LHCN-M2 (cell line): Measurements from ENCODE around the gene SLFN5. TPM values are rescaled to one million over a fixed set of nuclear protein-coding genes. Genes with fewer than 3 reads are reported as not detected.
A peak's percentile ranks its signal among the peaks of the same experiment; 100 is the strongest.
"Not testable (repeated sequence)": the region's sequence is repeated elsewhere in the genome, so short reads cannot be mapped to it uniquely, and the experiment has no call there.

ENCODE experiments used
- DNase-seq: peaks from one replicate; pipeline ENCODE4 v3.0.0-alpha.2; 2012; ENCODE audit warnings: low read depth
- total RNA-seq: library from RNA; depleted of rRNA; stranded (reverse); fragments of >200 nt; gene quantifications from 2 replicates; pipeline ENCODE4 v1.2.3, GENCODE V29; 2014

SLFN5 gene
- total RNA-seq, 1 experiment from 2014 or later = 43.5 TPM

DNA sequence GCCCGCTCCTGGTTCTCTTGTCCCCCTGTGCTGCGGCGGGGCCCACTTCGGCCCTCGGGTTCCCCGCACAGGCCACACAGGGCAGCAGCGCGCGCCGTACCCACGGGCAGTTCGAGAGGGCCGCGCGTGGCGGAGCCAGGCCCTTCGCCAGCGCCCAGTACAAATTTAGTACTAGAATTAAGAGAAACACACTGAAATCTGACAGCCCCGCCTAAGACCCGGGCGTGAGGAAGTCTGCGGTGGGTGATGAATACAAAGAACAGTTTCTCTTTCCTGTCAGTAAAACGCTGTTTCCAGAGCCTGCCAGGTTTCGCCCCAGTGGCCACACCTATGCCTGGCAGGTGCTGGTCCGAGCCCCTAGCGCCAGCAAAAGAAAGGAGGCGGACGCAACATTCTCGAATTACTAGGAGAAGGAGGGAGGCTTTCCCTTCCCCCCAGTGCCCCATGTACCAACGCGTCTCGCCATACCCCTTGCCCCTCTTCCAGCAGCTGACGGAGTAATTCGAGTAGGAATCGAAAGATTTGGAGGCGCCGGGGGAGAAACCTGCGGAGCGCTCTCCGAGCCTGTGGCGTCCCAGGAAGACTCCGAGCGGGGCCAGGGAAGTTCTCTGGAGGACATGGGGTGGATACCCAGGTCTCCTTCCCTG, 591 bp upstream of the SLFN5 start:
- peak; percentile 50 for DNase-seq

DNA sequence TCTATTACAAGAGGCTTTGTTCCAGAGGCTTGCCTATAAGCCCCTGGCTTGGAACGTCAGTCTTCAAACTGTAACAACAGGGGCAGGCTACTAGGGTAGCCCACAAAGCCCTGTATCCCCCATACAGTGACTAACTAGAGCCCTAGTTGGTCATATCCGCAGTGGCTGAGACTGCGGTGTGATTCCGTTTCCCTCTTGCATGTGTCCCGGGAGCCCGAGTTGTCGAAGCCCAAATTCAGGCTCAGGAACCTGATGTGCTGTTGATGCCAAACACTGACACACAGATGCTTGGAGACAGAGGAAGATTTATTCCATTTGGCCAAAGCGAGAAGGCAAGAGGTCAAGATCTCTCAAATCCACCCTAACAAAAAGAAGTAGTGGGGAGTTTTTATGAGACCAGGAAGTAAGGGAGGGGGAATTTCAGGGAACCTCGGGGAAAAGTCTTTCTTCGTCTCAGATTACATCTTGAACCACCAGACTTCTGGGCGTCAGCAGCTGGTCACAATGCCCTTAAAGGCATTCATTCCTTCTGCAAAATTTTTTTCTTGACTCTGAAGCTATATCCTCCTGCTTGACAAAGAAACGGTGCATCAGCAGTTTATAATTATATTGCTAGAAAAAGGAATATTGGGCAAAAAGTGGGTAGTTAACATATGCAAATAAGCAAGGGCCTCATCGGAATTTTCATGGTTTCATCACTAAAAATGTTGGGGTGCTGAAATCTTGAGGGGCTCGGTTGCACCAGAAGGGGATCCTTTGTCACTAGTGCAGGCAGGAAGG, 879 bp downstream of the SLFN5 start:
- DNase-seq = peak; percentile 78

DNA sequence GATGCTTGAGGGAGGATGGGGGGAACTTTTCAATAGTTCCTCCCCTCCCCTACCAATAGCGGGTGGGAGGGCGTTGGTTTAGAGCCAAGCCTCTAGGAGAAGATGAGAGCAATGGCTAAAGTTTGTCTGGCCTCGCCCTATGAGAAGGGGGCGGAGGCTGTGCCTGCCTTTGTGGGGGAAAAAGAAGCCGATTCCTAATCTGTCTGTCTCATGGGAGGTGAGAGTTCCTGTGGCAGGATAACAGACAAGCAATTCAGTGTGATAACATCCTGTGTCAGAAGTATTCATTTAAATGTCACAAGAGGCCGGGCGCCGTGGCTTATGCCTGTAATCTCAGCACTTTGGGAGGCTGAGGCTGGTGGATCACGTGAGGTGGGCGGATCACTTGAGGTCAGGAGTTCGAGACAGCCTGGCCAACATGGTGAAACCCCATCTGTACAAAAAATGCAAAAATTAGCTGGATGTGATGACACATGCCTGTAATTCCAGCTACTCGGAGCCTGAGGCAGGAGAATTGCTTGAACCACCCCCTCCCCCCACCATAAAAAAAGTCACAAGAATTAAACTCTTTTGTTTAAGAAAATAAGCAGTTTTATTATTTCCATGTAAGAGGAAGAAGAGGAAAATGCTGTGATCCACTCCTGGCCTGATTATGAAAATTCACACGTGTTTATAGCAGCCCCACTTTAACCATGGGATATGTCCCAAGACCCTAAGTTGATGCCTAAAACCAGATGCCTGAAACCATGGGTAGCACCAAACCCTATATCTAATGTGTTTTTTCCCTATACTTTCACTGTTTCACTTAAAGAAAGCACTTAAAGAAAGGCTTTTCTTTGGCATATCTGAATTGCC, 1.7 kb downstream of the SLFN5 start:
- peak; percentile 94 for DNase-seq

DNA sequence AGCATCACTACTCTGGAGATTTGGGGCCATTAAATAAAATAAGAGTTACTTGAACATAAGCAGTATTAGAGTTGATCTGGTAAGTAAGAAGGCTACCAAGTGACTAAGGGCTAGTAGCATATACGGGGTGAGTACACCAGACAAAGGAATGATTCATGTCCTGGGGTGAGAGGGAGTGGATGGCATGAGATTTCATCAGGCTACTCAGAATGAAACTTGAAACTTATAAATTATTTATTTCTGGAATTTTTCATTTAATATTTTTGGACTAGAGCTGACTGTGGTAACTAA, 2.3 kb downstream of the SLFN5 start:
- peak; percentile 94 for DNase-seq

DNA sequence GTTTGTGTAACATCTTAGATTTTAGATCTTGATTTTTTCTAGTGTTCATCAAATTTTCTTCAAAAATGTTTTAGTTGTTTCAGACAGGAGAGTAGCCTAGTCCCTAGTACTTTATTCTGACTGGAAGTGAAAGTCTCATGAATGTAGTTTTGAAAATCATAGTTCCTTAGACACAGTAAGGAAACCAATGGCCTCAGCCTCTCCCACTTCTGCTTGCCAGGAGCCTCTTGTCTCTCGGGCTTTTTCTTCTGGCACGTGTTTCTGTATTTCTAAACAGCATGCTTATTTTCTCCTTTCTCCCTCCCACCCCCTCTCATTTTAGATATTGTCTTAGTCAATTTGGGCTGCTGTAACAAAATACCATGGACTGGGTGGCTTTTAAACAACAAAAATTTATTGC, 9.8 kb downstream of the SLFN5 start:
- no peak for DNase-seq

DNA sequence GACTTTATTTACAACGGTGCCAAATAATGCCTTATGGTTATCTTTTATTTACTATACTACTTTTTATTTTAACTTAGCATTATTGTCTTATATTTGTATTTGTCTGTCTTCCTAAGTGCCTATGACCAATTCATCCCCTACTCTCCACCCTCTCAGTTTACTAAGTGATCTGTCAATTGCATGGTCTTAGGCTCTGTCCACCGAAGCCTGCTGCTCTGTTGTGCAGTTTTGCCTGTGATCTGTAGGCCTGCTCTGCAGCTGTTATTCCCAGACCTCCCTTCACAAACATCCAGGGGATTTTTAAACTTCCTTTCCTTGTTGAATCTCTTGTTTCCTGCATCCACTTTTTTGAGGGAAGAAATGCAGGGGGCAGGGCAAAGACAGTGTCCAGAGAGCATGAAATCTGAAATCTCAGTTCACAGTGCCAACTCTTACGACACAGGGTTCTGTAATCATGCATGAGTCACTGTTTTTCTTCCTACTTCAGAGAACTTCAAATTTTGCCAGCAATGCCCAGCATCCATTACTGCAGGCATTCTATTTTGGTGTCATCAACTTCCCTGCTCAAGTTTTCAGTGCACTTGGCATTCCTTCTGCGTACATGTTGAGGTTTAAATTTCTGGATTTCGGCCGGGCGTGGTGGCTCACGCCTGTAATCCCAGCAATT, 11.4 kb downstream of the SLFN5 start:
- DNase-seq = peak; percentile 98

DNA sequence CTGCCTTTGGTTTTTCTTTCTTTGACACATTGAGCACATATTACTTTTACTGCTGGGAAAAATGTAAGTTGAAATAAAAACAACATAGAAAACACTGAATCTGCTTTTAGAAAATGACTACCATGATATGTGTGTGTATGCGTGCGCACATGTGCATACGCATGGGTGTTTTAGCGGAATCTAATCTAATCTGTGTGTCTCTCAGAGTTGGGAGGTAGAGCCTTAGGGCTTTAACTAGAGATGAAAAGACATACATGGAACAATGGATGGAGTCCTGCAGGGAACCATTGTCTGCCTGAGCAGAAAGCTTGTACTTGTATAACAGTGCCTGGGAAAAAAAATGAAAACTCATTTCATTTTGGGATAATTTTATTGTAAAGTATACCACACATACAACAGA, 12.4 kb downstream of the SLFN5 start:
- no peak for DNase-seq

DNA sequence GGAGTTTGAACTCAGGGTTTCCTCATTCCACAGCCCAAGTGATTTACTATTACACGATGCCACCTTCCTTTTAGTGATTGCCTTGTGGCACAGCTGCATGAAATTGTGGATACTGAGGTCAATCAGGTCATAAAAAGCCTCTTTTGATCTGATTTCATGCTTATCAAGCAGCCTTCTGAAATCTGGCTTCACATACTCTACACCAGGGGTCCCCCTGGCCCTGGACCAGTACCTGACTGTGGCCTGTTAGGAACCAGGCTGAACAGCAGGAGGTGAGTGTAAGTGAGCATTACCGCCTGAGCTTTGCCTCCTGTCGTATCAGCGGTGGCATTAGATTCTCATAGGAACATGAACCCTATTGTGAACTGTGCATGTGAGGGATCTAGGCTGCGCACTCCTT, 13.8 kb downstream of the SLFN5 start:
- DNase-seq = no peak

DNA sequence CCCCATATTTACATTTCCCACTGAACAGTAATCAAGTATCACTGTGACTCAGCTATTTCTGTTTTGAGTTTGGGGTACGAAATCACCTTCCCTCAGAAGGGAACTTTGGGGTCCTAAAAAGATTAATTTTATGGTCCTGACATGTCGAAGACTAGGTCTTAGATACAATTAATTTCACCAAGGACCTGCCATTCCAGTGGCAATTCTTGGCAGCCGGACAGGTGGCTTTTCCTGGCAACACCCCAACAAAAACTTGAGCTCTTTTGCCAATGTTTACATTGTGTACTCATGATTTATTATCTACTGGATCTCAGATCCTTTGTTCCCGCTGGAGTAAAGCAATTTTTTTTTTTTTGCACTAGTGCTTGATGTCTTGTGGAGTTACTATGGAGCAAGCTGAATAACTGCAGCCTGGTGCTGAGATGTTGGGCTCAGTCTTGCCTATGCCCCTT, 14.4 kb downstream of the SLFN5 start:
- peak; percentile 70 for DNase-seq

DNA sequence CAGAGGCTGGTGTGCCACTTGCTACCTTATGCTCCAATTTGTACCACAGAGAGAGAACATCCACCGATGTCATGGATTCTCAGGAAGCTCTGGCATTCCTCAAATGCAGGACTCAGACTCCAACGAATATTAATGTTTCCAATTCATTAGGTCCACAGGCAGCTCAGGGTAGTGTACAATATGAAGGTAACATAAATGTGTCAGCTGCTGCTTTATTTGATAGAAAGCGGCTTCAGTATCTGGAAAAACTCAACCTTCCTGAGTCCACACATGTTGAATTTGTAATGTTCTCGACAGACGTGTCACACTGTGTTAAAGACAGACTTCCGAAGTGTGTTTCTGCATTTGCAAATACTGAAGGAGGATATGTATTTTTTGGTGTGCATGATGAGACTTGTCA, 16.1 kb downstream of the SLFN5 start:
- DNase-seq = no peak

DNA sequence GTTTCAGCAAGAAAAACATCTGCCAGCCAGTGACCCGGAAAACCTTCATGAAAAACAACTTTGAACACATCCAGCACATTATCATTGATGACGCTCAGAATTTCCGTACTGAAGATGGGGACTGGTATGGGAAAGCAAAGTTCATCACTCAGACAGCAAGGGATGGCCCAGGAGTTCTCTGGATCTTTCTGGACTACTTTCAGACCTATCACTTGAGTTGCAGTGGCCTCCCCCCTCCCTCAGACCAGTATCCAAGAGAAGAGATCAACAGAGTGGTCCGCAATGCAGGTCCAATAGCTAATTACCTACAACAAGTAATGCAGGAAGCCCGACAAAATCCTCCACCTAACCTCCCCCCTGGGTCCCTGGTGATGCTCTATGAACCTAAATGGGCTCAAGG, 22.2 kb downstream of the SLFN5 start:
- no peak for DNase-seq

DNA sequence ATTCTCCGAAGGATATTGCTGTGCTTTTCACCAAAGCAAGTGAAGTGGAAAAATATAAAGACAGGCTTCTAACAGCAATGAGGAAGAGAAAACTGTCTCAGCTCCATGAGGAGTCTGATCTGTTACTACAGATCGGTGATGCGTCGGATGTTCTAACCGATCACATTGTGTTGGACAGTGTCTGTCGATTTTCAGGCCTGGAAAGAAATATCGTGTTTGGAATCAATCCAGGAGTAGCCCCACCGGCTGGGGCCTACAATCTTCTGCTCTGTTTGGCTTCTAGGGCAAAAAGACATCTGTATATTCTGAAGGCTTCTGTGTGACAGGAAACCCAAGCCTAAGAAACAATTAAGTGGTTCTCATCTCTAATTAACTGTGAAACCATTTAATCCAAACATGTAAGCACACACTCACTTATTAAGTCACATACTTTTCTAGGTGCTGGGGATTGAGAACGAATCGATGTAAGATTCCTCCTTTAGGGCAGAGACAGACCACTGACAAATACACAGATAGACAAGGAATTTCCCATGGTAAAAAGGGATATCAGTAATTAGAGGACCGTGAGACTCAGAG, 22.8 kb downstream of the SLFN5 start:
- DNase-seq = no peak

DNA sequence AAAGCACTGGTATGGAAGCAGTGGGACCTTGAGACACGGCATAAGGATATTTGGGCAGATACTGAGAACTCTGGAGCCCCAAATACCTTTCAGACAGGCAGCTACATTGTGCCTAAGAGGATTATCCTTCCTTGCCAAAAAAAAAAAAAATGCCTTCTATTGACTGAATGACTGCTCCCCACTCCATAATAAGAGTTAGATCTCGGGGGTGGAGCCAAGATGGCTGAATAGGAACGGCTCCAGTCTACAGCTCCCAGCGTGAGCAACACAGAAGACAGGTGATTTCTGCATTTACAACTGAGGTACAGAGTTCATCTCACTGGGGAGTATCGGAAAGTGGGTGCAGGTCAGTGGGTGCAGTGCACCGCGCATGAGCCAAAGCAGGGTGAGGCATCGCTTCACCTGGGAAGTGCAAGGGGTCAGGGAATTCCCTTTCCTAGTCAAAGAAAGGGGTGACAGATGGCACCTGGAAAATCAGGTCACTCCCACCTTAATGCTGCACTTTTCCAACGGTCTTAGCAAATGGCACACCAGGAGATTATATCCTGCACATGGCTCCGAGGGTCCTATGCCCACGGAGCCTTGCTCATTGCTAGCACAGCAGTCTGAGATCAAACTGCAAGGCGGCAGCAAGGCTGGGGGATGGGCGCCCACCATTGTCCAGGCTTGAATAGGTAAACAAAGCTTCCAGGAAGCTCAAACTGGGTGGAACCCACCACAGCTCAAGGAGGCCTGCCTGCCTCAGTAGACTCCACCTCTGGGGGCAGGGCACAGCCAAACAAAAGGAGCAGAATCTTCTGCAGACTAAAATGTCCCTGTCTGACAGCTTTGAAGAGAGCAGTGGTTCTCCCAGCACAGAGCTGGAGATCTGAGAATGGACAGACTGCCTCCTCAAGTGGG, 31.5 kb downstream of the SLFN5 start:
- DNase-seq = not testable (repeated sequence)

DNA sequence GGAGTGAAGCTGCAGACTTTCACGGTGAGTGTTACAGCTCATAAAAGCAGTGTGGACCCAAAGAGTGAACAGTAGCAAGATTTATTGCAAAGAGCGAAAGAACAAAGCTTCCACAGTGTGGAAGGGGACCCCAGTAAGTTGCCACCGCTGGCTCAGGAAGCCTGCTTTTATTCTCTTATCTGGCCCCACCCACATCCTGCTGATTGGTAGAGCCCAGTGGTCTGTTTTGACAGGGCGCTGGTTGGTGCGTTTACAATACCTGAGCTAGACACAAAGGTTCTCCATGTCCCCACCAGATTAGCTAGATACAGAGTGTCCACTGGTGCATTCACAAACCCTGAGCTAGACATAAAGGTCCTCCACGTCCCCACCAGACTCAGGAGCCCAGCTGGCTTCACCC, 35.6 kb downstream of the SLFN5 start:
- DNase-seq = not testable (repeated sequence)

DNA sequence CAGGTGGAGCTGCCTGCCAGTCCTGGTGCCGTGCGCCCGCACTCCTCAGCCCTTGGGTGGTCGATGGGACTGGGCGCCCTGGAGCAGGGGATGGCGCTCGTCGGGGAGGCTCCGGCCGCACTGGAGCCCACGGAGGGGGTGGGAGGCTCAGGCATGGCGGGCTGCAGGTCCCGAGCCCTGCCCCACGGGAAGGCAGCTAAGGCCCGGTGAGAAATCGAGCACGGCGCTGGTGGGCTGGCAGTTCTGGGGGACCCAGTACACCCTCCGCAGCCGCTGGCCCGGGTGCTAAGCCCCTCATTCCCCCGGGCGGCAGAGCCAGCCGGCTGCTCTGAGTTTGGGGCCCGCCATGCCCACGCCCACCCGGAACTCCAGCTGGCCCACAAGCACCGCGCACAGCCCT, 36.0 kb downstream of the SLFN5 start:
- not testable (repeated sequence) for DNase-seq

DNA sequence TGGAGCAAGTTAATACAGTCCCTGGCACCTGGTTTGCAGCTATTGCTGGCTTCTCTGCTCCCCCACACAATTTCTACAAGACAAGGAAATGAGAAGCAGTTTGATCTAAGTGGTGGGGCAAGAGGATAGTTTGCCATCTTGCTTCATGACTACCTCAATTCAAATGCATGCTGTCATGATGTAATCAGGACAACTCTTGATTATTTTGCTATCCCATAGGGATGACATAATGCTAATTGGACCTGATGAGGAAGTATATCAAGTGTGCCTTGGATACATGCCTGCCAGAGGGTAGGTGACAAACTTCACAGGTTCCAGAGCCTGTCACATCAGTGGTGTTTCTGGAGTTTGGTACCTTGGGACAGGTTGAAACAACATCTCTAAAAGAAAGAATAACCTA, 40.9 kb downstream of the SLFN5 start:
- no peak for DNase-seq

DNA sequence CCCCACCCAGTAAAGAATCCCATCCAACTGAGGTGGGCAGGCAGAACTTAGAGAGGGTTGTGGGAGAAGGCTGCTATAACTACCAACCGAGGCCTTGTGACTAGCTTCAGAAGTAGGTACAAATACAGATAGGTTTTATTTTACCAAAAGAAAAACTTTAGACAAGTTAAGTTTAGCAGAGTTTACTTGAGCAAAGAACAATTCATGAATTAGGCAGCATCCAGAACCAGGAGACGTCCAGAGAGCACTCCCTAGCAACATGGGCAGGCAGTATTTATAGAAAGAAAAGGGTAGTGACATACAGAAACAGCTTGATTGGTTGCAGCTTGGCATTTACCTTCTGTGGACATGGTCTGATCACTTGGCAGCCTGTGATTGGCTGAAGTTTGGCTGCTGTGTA, 42.1 kb downstream of the SLFN5 start:
- no peak for DNase-seq

DNA sequence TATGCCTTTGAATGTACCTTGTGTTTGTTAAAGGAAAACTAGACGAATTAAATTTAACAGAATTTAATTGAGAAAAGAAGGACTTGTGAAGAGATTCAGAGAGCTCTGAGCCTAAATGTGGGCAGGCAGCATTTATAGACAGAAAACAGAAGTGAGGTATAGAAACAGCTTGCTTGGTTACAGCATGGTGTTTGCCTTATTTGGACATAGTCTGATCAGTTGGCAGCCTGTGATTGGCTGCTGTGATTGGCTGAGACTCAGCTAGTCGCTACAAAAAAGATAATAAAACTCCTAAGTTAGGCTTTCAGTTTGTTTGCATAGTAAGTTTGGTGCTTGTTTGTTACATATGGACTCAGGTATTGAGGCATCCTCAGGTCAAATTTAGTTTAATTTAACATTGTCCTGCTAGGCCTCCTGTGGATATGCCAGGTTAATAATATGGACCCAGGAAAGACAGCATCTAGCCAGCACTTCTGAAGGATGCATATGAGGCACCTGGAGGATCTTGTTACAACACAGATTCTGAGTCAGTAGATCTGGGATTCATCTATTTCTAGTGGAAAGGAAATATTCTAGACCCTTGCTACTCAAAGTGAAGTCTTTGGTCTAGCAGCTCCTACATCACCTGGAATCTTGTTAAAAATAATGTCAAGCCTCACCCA, 43.4 kb downstream of the SLFN5 start:
- no peak for DNase-seq

DNA sequence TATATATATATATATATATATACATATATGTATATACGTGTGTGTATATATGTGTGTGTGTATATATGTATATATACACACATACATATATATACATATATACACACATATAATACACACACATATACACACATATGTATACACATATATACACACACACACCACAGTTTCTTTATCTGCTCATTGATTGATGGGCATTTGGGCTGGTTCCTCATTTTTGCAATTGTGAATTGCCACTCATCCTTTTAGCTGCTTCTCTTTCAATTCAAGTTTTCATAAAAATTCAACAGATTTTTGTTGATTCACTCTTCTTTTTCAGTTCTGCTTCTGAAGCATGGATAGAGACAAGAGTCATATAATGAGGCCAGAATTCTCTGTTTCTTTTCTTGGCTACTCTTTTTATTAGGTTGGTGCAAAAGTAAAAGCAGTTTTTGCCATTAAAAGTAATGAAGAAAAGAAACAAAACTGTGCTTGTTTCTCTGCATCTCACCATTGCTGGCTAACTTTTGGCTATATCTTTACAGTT, 44.5 kb downstream of the SLFN5 start:
- DNase-seq = no peak

DNA sequence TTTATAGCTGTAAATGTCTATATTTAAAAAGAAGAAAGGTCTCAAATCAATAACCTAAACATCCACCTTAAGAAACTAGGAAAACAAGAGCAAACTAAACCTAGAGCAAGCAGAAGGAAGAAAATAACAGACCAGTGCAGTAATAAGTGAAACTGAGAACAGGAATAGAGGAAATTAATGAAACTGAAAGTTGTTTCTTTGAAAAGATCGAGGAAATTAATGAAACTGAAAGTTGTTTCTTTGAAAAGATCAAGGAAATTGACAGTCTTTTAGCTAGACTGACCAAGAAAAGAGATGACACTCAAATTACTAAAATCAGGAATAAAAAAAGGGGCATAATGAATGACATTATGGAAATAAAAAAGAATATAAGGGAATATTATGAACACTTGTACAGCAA, 46.4 kb downstream of the SLFN5 start:
- no peak for DNase-seq
